A549 (cell line): ENCODE results near the gene PCDHA1. TPM values are rescaled to one million over a fixed set of nuclear protein-coding genes. Genes with fewer than 3 reads are reported as not detected.

Experiments
- ATAC-seq, 2 experiments: fragments of 200-7000 bp in 1 of 2; fragments of >200 bp in 1 of 2; cut with Nextera tagmentation in 1 of 2; cut with Tn5 transposase in 1 of 2; 3 replicates each; pipeline versions ENCODE4 v1.8.0 to v1.9.1; 2018 to 2020; ENCODE audit warnings: mild to moderate bottlenecking in 1 of 2, moderate library complexity in 1 of 2
- CTCF ChIA-PET: fragments of 300-600 bp; sonication (Branson Sonifier 250); formaldehyde crosslinking; extraction: SDS; loops from one replicate; lab custom pipeline; 2021; ENCODE audit warnings: antibody characterized with exemption, inconsistent platforms; lab: Yijun Ruan, JAX
- POLR2A ChIA-PET: fragments of 350-600 bp; formaldehyde crosslinking; extraction: SDS; loops from one replicate; lab custom pipeline; 2021; ENCODE audit warnings: antibody characterized with exemption, inconsistent platforms; lab: Yijun Ruan, JAX
- DNase-seq, 2 experiments: peaks; one replicate each; pipeline versions ENCODE4 v3.0.0 to v3.0.0-alpha.2; 2011 to 2016; ENCODE audit warnings: low read depth in 1 of 2, low spot score in 1 of 2
- FAIRE-seq: peaks from 2 replicates; lab custom pipeline; 2011; peaks lifted over from hg19 to GRCh38; lab: Jason Lieb, UNC
- H3K27ac ChIP-seq, 2 experiments: fragments of >200 bp; sonication (Bioruptor Twin); formaldehyde crosslinking; 3 replicates each; pipeline ENCODE4 v1.5.1; 2016 to 2017
- H3K4me1 ChIP-seq: fragments of >200 bp; sonication (Bioruptor Twin); formaldehyde crosslinking; 3 replicates; pipeline ENCODE4 v1.6.1; 2016
- H3K4me2 ChIP-seq: fragments of >200 bp; sonication (Bioruptor Twin); formaldehyde crosslinking; 3 replicates; pipeline ENCODE4 v1.6.1; 2016
- H3K4me3 ChIP-seq: fragments of >200 bp; sonication (Bioruptor Twin); formaldehyde crosslinking; 3 replicates; pipeline ENCODE4 v1.5.1; 2016
- H3K9me3 ChIP-seq: fragments of >200 bp; sonication (Bioruptor Twin); formaldehyde crosslinking; 3 replicates; pipeline ENCODE4 v1.6.1; 2016
- CBX2 ChIP-seq: fragments of 200-600 bp; sonication (generic); IDR thresholded peaks from 2 replicates; pipeline ENCODE4 v1.6.1; 2016; ENCODE audit warnings: low read depth, mild to moderate bottlenecking, borderline replicate concordance
- CEBPB ChIP-seq, 2 experiments: fragments of >200 bp in 1 of 2; sonication (Bioruptor Twin) in 1 of 2; formaldehyde crosslinking in 1 of 2; IDR thresholded peaks; 2 replicates each; pipeline ENCODE4 v1.6.1; 2012 to 2016
- CHD2 ChIP-seq: fragments of 150-350 bp; IDR thresholded peaks from 2 replicates; pipeline ENCODE4 v1.6.1; 2014; ENCODE audit warnings: low read length; ENCODE audit not compliant: partially characterized antibody
- CHD4 ChIP-seq: fragments of 200-600 bp; sonication (generic); IDR thresholded peaks from 2 replicates; pipeline ENCODE4 v1.6.1; 2016; ENCODE audit warnings: antibody characterized with exemption, mild to moderate bottlenecking, borderline replicate concordance
- EHF ChIP-seq: fragments of 250-450 bp; sonication (Bioruptor Pico); IDR thresholded peaks from 2 replicates; pipeline ENCODE4 v1.5.0; 2020; ENCODE audit warnings: mild to moderate bottlenecking
- EHMT2 ChIP-seq: fragments of 200-600 bp; sonication (generic); IDR thresholded peaks from 2 replicates; pipeline ENCODE4 v1.6.1; 2016; ENCODE audit warnings: antibody characterized with exemption, low read depth, mild to moderate bottlenecking, moderate library complexity
- FOXS1 ChIP-seq: fragments of 250-450 bp; sonication (Bioruptor Pico); IDR thresholded peaks from 2 replicates; pipeline ENCODE4 v1.5.0; 2020; ENCODE audit warnings: mild to moderate bottlenecking, moderate library complexity
- HDAC2 ChIP-seq: fragments of 200-600 bp; sonication (generic); IDR thresholded peaks from 2 replicates; pipeline ENCODE4 v1.6.1; 2016
- HEYL ChIP-seq: fragments of 250-450 bp; sonication (Bioruptor Pico); IDR thresholded peaks from 2 replicates; pipeline ENCODE4 v1.8.0; 2021; ENCODE audit warnings: mild to moderate bottlenecking, moderate library complexity
- HOXA7 ChIP-seq: fragments of 250-450 bp; sonication (Bioruptor Pico); IDR thresholded peaks from 2 replicates; pipeline ENCODE4 v1.5.0; 2020; ENCODE audit warnings: mild to moderate bottlenecking, moderate library complexity
- HOXB13 ChIP-seq: fragments of 250-450 bp; sonication (Bioruptor Pico); IDR thresholded peaks from 2 replicates; pipeline ENCODE4 v1.5.0; 2020; ENCODE audit warnings: low read depth, mild to moderate bottlenecking, moderate library complexity
- HOXB5 ChIP-seq: fragments of 250-450 bp; sonication (Bioruptor Pico); IDR thresholded peaks from 2 replicates; pipeline ENCODE4 v1.5.0; 2020; ENCODE audit warnings: mild to moderate bottlenecking, moderate library complexity
- JUN ChIP-seq, 2 experiments: fragments of >200 bp; sonication (Bioruptor Twin); formaldehyde crosslinking; IDR thresholded peaks; 2 replicates in 1 of 2; 3 replicates in 1 of 2; pipeline ENCODE4 v1.6.1; 2016 to 2017
- MYC ChIP-seq: IDR thresholded peaks from 2 replicates; pipeline ENCODE4 v1.6.1; 2012; ENCODE audit warnings: mild to moderate bottlenecking, inconsistent platforms, low read length, improper control_type of control experiment, borderline replicate concordance
- NPAS2 ChIP-seq: fragments of 250-450 bp; sonication (Bioruptor Pico); IDR thresholded peaks from 2 replicates; pipeline ENCODE4 v1.8.0; 2022; ENCODE audit warnings: mild to moderate bottlenecking, moderate library complexity, borderline replicate concordance
- NR3C1 ChIP-seq: fragments of >200 bp; sonication (Bioruptor Twin); formaldehyde crosslinking; IDR thresholded peaks from 3 replicates; pipeline ENCODE4 v1.6.1; 2017
- PBX3 ChIP-seq: IDR thresholded peaks from 2 replicates; pipeline ENCODE4 v1.6.1; 2012
- RAD21 ChIP-seq, 2 experiments: fragments of >200 bp in 1 of 2; sonication (Bioruptor Twin) in 1 of 2; formaldehyde crosslinking in 1 of 2; IDR thresholded peaks in 1 of 2; conservative IDR thresholded peaks in 1 of 2; 2 replicates in 1 of 2; 3 replicates in 1 of 2; pipeline ENCODE4 v1.6.1; 2012 to 2018; ENCODE audit warnings: inconsistent platforms in 1 of 2
- RARB ChIP-seq: fragments of 250-450 bp; sonication (Bioruptor Pico); IDR thresholded peaks from 2 replicates; pipeline ENCODE4 v1.8.0; 2021; ENCODE audit warnings: mild to moderate bottlenecking, moderate library complexity
- RCOR1 ChIP-seq: fragments of 150-350 bp; IDR thresholded peaks from 2 replicates; pipeline ENCODE4 v1.6.1; 2014; ENCODE audit warnings: antibody characterized with exemption, low read length, low read depth
- RNF2 ChIP-seq: fragments of 200-600 bp; sonication (generic); IDR thresholded peaks from 2 replicates; pipeline ENCODE4 v1.6.1; 2016; ENCODE audit warnings: low read depth, mild to moderate bottlenecking, antibody characterized with exemption, moderate library complexity, borderline replicate concordance
- SMC3 ChIP-seq: fragments of >200 bp; sonication (Bioruptor Twin); formaldehyde crosslinking; IDR thresholded peaks from 3 replicates; pipeline ENCODE4 v1.6.1; 2018; ENCODE audit warnings: inconsistent platforms
- TP53 ChIP-seq: fragments of 250-450 bp; sonication (Bioruptor Pico); IDR thresholded peaks from 2 replicates; pipeline ENCODE4 v1.5.0; 2021; ENCODE audit warnings: mild to moderate bottlenecking, moderate library complexity
- ZC3H11A ChIP-seq: fragments of 450-650 bp; IDR thresholded peaks from 2 replicates; pipeline ENCODE4 v1.6.1; 2014; ENCODE audit warnings: antibody characterized with exemption, mild to moderate bottlenecking
- ZFP36 ChIP-seq: fragments of 450-650 bp; IDR thresholded peaks from 2 replicates; pipeline ENCODE4 v1.6.1; 2014; ENCODE audit warnings: borderline replicate concordance; ENCODE audit not compliant: partially characterized antibody
- WGBS: methylation state at CpG from one replicate; pipeline ENCODE4 v1.1.6; 2017; ENCODE audit errors: missing lambda C conversion rate; 5-methylcytosine and 5-hydroxymethylcytosine counted together
- polyA plus RNA-seq, 4 experiments: library from polyadenylated mRNA; depleted of rRNA in 3 of 4; stranded (reverse); fragments of >200 nt; fragmentation: RNase III in 1 of 4; extraction: RNeasy Plus Mini Kit Qiagen cat#74134 plus additional on column Dnase treatment in 1 of 4; gene quantifications; 2 replicates in 3 of 4; 3 replicates in 1 of 4; pipeline ENCODE4 v1.2.3, GENCODE V29; 2011 to 2017
- TF ChIP-seq, protein P1 (sequence below): fragments of 450-650 bp; IDR thresholded peaks from 2 replicates; pipeline ENCODE4 v1.6.1; 2014; ENCODE audit warnings: antibody characterized with exemption
- TF ChIP-seq, protein P2 (sequence below): fragments of 250-450 bp; sonication (Bioruptor Pico); IDR thresholded peaks from 2 replicates; pipeline ENCODE4 v1.5.0; 2020; ENCODE audit warnings: low read depth, mild to moderate bottlenecking, moderate library complexity
- TF ChIP-seq, protein P3 (sequence below): IDR thresholded peaks from 2 replicates; pipeline ENCODE4 v1.6.1; 2012

The PCDHA1 gene
- polyA plus RNA-seq, 2 of the 4 experiments (the other 2 are of a cell fraction): 0.13 to 0.52 TPM

DNA sequence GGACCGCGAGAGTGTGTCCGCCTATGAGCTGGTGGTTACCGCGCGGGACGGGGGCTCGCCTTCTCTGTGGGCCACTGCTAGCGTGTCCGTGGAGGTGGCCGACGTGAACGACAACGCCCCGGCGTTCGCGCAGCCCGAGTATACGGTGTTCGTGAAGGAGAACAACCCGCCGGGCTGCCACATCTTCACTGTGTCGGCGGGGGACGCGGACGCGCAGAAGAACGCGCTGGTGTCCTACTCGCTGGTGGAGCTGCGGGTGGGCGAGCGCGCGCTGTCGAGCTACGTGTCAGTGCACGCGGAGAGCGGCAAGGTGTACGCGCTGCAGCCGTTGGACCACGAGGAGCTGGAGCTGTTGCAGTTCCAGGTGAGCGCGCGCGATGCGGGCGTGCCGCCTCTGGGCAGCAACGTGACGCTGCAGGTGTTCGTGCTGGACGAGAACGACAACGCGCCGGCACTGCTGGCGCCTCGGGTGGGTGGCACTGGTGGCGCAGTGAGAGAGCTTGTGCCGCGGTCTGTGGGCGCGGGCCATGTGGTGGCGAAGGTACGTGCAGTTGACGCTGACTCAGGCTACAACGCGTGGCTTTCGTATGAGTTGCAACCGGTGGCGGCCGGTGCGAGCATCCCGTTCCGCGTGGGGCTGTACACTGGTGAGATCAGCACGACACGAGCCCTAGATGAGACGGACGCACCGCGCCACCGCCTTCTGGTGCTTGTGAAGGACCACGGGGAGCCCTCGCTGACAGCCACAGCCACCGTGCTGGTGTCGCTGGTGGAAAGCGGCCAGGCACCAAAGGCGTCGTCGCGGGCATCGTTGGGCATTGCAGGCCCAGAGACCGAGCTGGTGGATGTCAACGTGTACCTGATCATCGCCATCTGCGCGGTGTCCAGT, 49.9 kb downstream of the PCDHA1 start:
- H3K27ac ChIP-seq: no peak overlapping the region
- ATAC-seq: no peak
- POLR2A ChIA-PET: no interaction called here
- no peak for FAIRE-seq
- WGBS: 86% methylated on average over 91 of the region's 103 CpGs
- no peak for TF ChIP-seq PBX3
- no peak for TF ChIP-seq RCOR1
- no peak for TF ChIP-seq EHMT2
- no peak for TF ChIP-seq EHF (CRISPR knock-in tag)
- TF ChIP-seq, protein P1, sequence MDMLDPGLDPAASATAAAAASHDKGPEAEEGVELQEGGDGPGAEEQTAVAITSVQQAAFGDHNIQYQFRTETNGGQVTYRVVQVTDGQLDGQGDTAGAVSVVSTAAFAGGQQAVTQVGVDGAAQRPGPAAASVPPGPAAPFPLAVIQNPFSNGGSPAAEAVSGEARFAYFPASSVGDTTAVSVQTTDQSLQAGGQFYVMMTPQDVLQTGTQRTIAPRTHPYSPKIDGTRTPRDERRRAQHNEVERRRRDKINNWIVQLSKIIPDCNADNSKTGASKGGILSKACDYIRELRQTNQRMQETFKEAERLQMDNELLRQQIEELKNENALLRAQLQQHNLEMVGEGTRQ: no peak
- TF ChIP-seq CHD2: no peak
- TF ChIP-seq HEYL (CRISPR knock-in tag): no peak
- no peak for TF ChIP-seq CEBPB (IDR thresholded peaks at IDR 0.05)
- TF ChIP-seq, protein P2, sequence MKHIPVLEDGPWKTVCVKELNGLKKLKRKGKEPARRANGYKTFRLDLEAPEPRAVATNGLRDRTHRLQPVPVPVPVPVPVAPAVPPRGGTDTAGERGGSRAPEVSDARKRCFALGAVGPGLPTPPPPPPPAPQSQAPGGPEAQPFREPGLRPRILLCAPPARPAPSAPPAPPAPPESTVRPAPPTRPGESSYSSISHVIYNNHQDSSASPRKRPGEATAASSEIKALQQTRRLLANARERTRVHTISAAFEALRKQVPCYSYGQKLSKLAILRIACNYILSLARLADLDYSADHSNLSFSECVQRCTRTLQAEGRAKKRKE (CRISPR knock-in tag): no peak
- TF ChIP-seq JUN (IDR thresholded peaks at IDR 0.05): no peak
- no peak for TF ChIP-seq TP53 (CRISPR knock-in tag)
- no peak for TF ChIP-seq MYC
- no peak for TF ChIP-seq RNF2
- TF ChIP-seq HDAC2: no peak
- TF ChIP-seq HOXB13 (CRISPR knock-in tag): no peak
- TF ChIP-seq CBX2: no peak
- TF ChIP-seq ZFP36: no peak
- TF ChIP-seq, protein P3, sequence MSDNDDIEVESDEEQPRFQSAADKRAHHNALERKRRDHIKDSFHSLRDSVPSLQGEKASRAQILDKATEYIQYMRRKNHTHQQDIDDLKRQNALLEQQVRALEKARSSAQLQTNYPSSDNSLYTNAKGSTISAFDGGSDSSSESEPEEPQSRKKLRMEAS: no peak
- no peak for TF ChIP-seq NR3C1
- no peak for TF ChIP-seq RARB
- H3K4me1 ChIP-seq: no peaks in the 10 kb centered on the region
- DNase-seq: no peak
- CTCF ChIA-PET: interaction anchor here (0.8 to 1.0 kb wide), 4 partner anchors 14 to 40 kb away, joined by 3 to 4 read pairs (median 3); partner anchors contain the start of genes PCDHA12 and PCDHA5
- no peak overlapping the region for H3K4me2 ChIP-seq
- peaks cover 5% of the 10 kb centered on the region; the same call in 1 of the 3 replicates for H3K9me3 ChIP-seq
- no peak overlapping the region for H3K4me3 ChIP-seq

- DNase-seq (peak; percentile 20 to 46), FAIRE-seq (no peak), ATAC-seq (peak; percentile 78 to 82; a peak in 5 of 6 replicates)
- 54% methylated on average over 40 of the region's 47 CpGs for WGBS
- 0 out of 3 replicates have a peak, but pooled peaks cover 3% of the 10 kb centered on the region for H3K9me3 ChIP-seq
- no peaks in the 10 kb centered on the region for H3K4me1 ChIP-seq
- CTCF ChIA-PET: interaction anchor here (0.6 to 2.4 kb wide), 28 partner anchors 8 to 528 kb away, joined by 3 to 18 read pairs (median 3); partner anchors contain the start of genes PCDHA1, PCDHA11, PCDHA12 and PCDHA5
- peak within 1 kb of the TSS; percentile 55 for H3K4me2 ChIP-seq
- POLR2A ChIA-PET: no interaction called here
- H3K27ac ChIP-seq: no peak within 1 kb of the TSS
- H3K4me3 ChIP-seq: peak within 1 kb of the TSS; percentile 42
- TF ChIP-seq ZC3H11A (no peak), HOXB5 (CRISPR knock-in tag) (no peak), PBX3 (no peak), FOXS1 (CRISPR knock-in tag) (no peak), ZFP36 (no peak), NPAS2 (CRISPR knock-in tag) (no peak), HOXA7 (CRISPR knock-in tag) (no peak), RCOR1 (no peak), RAD21 (conservative IDR thresholded peaks at IDR 0.05 in 1 of 2, IDR thresholded peaks at IDR 0.05 in 1 of 2) (peak; percentile 50 to 55), SMC3 (0 out of 3 replicates have a peak, but pooled peaks have one; percentile 12), CHD2 (no peak), CHD4 (no peak)
Measured at GRCh38 chr5:140840978-140841962, 55.3 kb downstream of the PCDHA1 start, which contains the start of gene PCDHA8. PCDHA8 (plus strand) TSS chr5:140841187; CDS start chr5:140841322, 135 bp downstream.
